ENCODE measurements around the gene PTPRQ.
"Not testable (repeated sequence)": the region's sequence is repeated elsewhere in the genome, so short reads cannot be mapped to it uniquely, and the experiment has no call there.

Gene PTPRQ

DNA sequence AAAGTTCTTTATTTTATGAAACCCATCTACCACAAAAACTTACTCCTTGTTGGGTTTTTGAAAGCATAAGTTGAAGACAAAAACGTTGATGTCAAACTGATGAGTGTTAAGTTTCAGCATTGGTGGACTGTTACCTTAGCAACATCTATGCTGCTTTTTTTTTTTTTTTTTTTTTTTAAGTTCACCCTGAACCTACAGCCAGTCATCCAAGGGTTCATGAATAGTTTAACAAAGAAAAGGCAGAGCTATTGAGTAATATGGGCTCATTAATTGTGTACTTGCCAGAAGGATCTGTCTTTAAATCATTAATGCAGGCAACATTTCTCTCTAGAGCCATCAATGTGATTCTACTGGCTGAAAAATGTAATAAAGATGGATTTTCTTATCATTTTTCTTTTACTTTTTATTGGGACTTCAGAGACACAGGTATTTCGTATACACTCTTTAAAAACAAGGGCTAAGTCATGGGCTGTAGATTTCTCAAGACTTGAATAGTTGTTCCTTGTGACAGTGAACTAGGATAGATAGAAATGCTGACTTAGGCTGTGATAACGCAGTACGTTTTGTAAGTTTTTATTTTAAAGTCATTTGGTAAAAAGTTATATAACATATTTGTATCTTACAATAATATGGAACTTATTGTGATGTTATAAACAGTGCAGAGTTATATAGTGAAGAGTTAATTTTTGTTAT is at the start of gene PTPRQ:
Gene PTPRQ (plus strand): TSS at position 262 of the 693 bp plus-strand sequence. CDS start 111 bp downstream, at position 373.
- DNase-seq = no peak

- peak in 32 of 56 donors; percentile 1 to 52 (median 13) for DNase-seq
Measured at GRCh38 chr12:80400571-80400991, 43.5 kb upstream of the PTPRQ start.

- DNase-seq = no peak
Measured at GRCh38 chr12:80401191-80401590, 42.8 kb upstream of the PTPRQ start.

- no peak for DNase-seq
Measured at GRCh38 chr12:80404629-80405028, 39.4 kb upstream of the PTPRQ start.

DNA sequence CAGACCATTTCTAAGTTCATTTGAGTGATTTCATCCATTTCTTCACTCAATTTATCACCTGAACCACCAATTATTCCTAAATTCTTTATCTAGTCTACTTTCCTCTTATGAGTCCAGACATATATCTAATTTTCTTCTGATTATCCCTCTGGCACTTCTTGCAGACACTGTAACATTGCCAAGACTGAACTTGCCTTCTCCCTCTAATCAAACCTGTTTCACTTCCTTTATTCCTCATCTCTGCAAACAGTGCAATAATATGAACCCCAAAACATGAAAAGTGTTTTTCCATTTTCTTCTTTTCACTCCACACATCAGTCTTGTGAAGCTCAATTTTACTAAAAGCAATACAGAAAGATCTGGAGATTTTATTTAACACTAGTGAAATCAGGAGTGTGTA is 37.8 kb upstream of the PTPRQ start:
- no peak for DNase-seq

DNA sequence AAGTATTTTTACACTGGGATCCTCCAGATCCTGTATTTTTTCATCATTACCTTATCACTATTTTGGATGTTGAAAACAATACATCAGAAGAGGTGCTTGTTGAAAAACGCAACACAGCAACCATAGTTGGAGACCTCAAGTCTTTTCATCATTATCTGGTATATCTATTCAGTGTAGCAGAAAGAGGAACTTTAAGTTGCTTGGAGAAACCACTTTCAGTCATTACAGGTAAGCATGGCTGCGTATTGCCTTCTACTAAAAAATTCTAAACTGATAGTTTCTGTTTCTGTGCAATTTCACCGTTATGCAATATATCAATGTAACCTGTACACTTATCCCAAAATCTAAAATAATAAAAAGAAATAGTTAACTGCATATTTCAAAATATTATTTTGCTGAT is 32.2 kb upstream of the PTPRQ start:
- no peak for DNase-seq

DNA sequence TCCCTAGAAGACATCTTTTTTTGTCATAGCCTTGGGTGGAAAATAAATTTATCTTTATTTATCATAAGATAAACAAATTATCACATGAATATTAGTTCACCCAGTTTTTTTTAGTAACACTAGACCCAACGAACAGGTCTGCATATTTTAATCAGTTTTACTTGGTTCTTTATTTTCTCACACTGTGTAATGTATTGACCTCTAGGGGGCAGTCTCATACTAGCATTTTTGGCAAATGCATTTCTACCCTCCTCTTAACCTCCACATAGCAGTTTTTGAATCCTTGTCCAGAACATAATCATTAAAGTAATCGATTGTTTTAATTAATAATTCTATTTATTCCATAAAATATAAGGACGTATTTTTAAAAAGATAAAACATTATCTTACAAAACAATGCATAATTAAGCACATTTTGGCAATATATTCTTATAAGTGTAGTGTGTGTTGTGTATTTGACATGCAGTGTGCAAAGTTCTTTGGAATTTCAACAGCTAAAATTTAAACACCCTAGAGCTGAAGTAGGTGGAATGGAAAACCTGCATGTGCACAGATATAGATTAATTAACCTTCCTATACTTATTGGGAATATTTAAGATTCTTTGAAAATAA is 31.6 kb upstream of the PTPRQ start:
- peak in 1 of 56 donors; percentile 49 for DNase-seq

GRCh38 chr12:80413462-80413861 is 30.6 kb upstream of the PTPRQ start:
- no peak for DNase-seq

- no peak for DNase-seq
Measured at GRCh38 chr12:80415466-80415865, 28.6 kb upstream of the PTPRQ start.

DNA sequence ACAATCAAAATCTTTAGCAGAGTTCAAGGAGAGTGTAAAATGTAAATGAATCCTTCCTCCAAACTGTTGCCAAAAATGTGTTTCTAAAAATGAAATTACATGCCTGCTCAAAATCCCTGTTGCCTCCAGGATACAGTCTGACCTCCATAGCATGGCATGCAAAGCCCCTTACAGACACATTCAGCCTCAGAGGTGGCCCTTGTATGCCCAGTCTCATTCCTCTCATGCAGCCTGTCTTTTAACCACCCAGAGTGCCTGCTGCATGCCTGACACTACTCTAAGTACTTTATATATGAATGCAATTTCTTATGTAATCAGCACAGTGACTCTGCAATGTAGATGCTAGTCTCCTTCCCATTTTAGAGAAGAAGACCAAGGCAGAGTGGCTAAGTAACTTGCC is 24.4 kb upstream of the PTPRQ start:
- DNase-seq = no peak

DNA sequence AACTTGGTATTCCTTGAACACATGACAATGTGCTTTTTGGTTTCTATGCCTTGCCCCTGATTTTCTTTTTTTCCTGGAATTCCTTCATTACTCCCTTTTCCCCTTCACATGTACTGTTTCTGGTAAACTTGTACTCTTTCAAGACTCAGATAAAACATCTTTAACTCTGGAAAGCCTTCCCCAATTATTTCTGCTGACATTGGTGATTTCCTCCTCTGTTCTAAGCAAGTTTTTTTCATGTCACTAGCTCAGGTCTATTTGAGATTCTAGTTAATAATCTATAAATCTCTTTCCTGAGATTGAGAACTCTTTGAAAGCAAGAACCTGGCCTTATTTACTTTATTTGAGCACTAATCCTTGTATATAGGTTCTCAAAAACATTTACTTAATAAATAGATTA is 24.0 kb upstream of the PTPRQ start:
- DNase-seq = no peak

DNA sequence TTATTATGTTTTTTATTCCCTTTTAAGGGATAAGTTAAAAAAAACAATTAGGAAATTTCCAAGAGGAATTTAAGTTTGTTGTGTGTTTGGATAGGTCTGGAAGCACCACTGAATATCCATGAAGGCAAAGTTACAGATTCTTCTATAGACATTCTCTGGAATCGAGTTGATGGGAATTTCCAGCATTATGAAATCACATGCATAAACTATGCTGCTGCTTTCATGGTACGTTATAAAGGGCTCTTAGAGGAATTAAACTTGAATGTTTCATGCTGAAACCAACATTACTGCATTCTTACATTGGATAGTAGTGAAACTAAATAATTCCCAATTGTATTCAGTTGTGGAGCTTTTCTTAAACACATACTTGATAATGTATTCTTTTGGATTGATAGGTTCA is 21.5 kb upstream of the PTPRQ start:
- DNase-seq = no peak

GRCh38 chr12:80432061-80432460 is 12.0 kb upstream of the PTPRQ start:
- no peak for DNase-seq

DNA sequence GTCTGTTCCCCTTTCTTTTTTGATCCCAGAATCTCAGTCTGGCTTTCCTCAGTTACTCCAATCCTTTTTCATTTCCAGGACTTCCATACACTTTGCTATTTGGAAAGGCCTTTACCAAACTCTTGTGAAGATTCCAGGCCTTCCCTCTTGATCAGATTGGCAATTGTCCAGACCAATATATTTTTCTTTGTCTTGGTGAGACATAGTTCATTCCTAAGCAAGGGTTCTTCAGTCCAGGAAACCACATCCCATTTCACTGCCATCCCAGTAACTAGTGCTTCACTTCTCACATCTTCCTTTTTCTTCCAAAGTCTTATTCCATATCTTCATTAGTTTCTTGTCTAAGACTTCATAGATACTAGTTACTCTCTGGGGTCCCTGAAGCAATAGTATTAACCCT is 2.1 kb upstream of the PTPRQ start:
- no peak for DNase-seq

GRCh38 chr12:80442426-80443222 is 1.4 kb upstream of the PTPRQ start:
- DNase-seq = no peak

- no peak for DNase-seq
Measured at GRCh38 chr12:80445083-80445793, 1.2 kb downstream of the PTPRQ start.

DNA sequence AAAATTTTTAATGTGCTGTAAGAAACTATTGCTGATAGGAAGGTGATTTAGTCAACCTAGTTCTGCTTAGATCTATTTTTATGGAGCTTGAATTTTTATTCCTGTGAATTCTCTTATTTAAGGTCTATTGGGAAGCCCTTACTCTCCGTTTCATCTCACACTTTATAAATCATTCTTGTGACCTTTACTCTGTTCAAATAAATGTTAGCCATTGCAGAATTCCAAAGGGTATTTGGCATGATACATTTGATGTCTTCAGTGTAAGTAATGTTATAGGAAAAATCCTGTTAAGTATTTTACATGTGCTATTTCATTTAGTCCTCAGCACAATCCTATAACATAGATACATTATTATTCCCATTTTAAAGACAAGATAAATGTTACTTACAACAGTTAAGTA is 12.5 kb downstream of the PTPRQ start:
- DNase-seq = no peak

DNA sequence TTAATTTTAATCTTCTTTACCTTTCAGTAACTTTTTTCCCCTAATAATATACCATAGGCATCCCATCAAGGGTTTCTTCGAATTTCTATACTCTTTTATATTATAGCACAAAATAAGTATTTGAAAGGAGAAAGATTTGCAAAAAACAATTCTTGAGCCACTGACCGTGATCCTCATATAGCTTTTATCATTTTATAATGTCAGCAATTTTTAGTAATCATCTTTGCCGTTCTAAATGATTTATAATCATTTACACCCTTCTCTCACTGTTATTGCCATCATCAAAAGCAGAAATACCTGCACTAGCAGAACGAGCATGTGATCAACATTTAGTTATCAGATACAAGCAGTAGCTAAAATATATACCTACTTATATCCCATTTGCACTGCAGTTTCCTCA is 16.9 kb downstream of the PTPRQ start:
- DNase-seq = no peak

DNA sequence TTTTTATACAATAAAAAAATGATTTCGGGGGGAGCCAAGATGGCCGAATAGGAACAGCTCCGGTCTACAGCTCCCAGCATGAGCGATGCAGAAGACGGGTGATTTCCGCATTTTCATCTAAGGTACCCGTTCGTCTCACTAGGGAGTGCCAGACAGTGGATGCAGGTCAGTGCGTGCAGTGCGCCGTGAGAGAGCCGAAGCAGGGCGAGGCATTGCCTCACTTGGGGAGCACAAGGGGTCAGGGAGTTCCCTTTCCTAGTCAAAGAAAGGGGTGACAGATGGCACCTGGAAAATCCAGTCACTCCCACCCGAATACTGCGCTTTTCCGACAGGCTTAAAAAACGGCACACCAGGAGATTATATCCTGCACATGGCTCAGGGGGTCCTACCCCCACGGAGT is 17.8 kb downstream of the PTPRQ start:
- DNase-seq = not testable (repeated sequence)

DNA sequence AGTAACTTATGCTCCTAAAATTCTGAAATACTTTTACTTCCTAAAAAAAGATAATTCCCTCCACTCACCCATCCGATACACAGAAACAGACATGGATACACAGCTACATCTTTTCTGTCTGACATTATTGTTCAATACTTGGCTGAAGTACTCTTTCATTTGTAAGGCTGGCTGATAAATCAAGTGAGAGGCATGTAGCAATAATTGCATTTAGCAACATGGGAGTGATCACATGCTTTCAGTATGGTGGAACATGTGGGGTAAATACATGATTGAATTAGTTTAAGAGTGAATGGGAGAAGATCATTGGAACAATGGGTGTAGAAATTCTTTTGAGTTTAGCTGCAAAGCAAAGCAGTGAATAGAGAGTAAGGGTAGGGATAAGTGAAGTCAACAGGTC is 25.6 kb downstream of the PTPRQ start:
- no peak for DNase-seq

DNA sequence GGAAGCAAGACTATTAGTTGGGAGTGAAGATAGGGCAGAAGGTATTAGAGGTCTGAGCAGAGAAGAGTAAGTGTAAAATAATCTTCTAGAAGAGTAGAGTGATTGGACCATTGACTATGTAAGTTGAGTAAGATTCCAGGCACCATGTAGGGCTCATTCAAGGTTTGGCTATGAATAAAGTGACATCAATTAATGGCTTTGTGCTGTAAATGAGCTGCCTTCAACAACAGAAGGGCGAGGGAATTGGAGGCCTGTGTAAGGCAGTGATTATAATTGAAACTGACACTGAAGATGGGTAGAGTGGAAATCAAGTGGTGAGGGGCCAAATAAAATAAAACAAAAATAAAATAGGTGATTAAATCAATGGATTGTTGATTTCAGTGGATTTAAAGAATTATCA is 26.4 kb downstream of the PTPRQ start:
- DNase-seq = no peak

- DNase-seq = no peak
Measured at GRCh38 chr12:80472236-80472635, 28.2 kb downstream of the PTPRQ start.
